OCI-LY1 (cell line): ENCODE measurements around the gene XPA.

Source experiments
- CTCF ChIP-seq: fragments of 200-600 bp; sonication (generic), shearing (Covaris generic); IDR thresholded peaks from 2 replicates; pipeline ENCODE4 v1.5.1; 2017; ENCODE audit warnings: mild to moderate bottlenecking, antibody characterized with exemption, low read length, moderate library complexity, mixed read lengths
- EZH2 ChIP-seq: fragments of 200-600 bp; sonication (generic), shearing (Covaris generic); IDR thresholded peaks from 2 replicates; pipeline ENCODE4 v1.8.0; 2017; ENCODE audit warnings: borderline replicate concordance, mixed run types, mild to moderate bottlenecking, antibody characterized with exemption, low read length, moderate library complexity, mixed read lengths

GRCh38 chr9:97689401-97690180 is 7.5 kb downstream of the XPA start:
- TF ChIP-seq CTCF (no peak), EZH2 (no peak)
